Measurements from ENCODE around the gene SNAP25. TPM values are rescaled to one million over a fixed set of nuclear protein-coding genes. Genes with fewer than 3 reads are reported as not detected.

SNAP25 gene
- total and polyA plus RNA-seq, 2 experiments from 2014 or later: 4.0 to 6.3 TPM

GRCh38 chr20:10313215-10313614 lies 94.6 kb downstream of the SNAP25 start:
- Histone ChIP-seq H3K4me1 (ENCODE audit: low read depth) (peaks cover 20% of the 10 kb centered on the region), H3K27ac (peak overlapping the region; percentile 7), H3K36me3 (no peaks in the 10 kb centered on the region), H3K9me3 (ENCODE audit: low read depth) (no peaks in the 10 kb centered on the region), H3K4me3 (no peak overlapping the region), H3K27me3 (no peaks in the 10 kb centered on the region)
- DNase-seq (ENCODE audit: low read depth in 1 of 2, low spot score in 1 of 2): peak in 1 of 2 donors; percentile 67
- TF ChIP-seq CTCF (IDR thresholded peaks at IDR 0.05; ENCODE audit: low read depth, low read length): no peak

GRCh38 chr20:10313701-10314100 lies 95.1 kb downstream of the SNAP25 start:
- Histone ChIP-seq H3K27ac (peak overlapping the region; percentile 65), H3K36me3 (no peaks in the 10 kb centered on the region), H3K4me3 (peak overlapping the region; percentile 10), H3K27me3 (no peaks in the 10 kb centered on the region), H3K4me1 (ENCODE audit: low read depth) (peaks cover 20% of the 10 kb centered on the region), H3K9me3 (ENCODE audit: low read depth) (no peaks in the 10 kb centered on the region)
- no peak for TF ChIP-seq CTCF (IDR thresholded peaks at IDR 0.05; ENCODE audit: low read depth, low read length)
- peak; percentile 63 to 64 for DNase-seq (ENCODE audit: low read depth in 1 of 2, low spot score in 1 of 2)

GRCh38 chr20:10314198-10314597 lies 95.6 kb downstream of the SNAP25 start:
- H3K36me3 ChIP-seq: no peaks in the 10 kb centered on the region
- H3K27ac ChIP-seq: peak overlapping the region; percentile 65
- no peak for TF ChIP-seq CTCF (IDR thresholded peaks at IDR 0.05; ENCODE audit: low read depth, low read length)
- H3K9me3 ChIP-seq (ENCODE audit: low read depth): no peaks in the 10 kb centered on the region
- peaks cover 20% of the 10 kb centered on the region for H3K4me1 ChIP-seq (ENCODE audit: low read depth)
- no peaks in the 10 kb centered on the region for H3K27me3 ChIP-seq
- DNase-seq (ENCODE audit: low read depth in 1 of 2, low spot score in 1 of 2): peak; percentile 2 to 83
- H3K4me3 ChIP-seq: peak overlapping the region; percentile 10

- no peak for TF ChIP-seq CTCF (IDR thresholded peaks at IDR 0.05; ENCODE audit: low read depth, low read length)
- Histone ChIP-seq H3K4me1 (ENCODE audit: low read depth) (peaks cover 20% of the 10 kb centered on the region), H3K27me3 (no peaks in the 10 kb centered on the region), H3K9me3 (ENCODE audit: low read depth) (no peaks in the 10 kb centered on the region), H3K27ac (no peak overlapping the region), H3K4me3 (no peak overlapping the region), H3K36me3 (no peaks in the 10 kb centered on the region)
- DNase-seq (ENCODE audit: low read depth in 1 of 2, low spot score in 1 of 2): no peak
Measured at GRCh38 chr20:10315138-10315537, 96.5 kb downstream of the SNAP25 start.

GRCh38 chr20:10316582-10316981 lies 98.0 kb downstream of the SNAP25 start:
- no peak overlapping the region for H3K27ac ChIP-seq
- H3K4me3 ChIP-seq: no peak overlapping the region
- no peak for TF ChIP-seq CTCF (IDR thresholded peaks at IDR 0.05; ENCODE audit: low read depth, low read length)
- no peaks in the 10 kb centered on the region for H3K27me3 ChIP-seq
- no peaks in the 10 kb centered on the region for H3K36me3 ChIP-seq
- H3K9me3 ChIP-seq (ENCODE audit: low read depth): no peaks in the 10 kb centered on the region
- DNase-seq (ENCODE audit: low read depth in 1 of 2, low spot score in 1 of 2): no peak
- H3K4me1 ChIP-seq (ENCODE audit: low read depth): peaks cover 20% of the 10 kb centered on the region

All from cardiac muscle cell (in vitro differentiated cells and primary cell).